ENCODE measurements around the gene KRT28.
"Not testable (repeated sequence)": the region's sequence is repeated elsewhere in the genome, so short reads cannot be mapped to it uniquely, and the experiment has no call there.

The KRT28 gene

GRCh38 chr17:40818343-40818732 is 18.6 kb upstream of the KRT28 start:
- no peak for DNase-seq

- DNase-seq = no peak
Observed at GRCh38 chr17:40817103-40817682, 17.4 kb upstream of the KRT28 start.

- no peak for DNase-seq
Observed at GRCh38 chr17:40816569-40816968, 16.8 kb upstream of the KRT28 start.

GRCh38 chr17:40815381-40815780 is 15.6 kb upstream of the KRT28 start:
- no peak for DNase-seq

GRCh38 chr17:40814657-40815056 is 14.9 kb upstream of the KRT28 start:
- not testable (repeated sequence) for DNase-seq

GRCh38 chr17:40813804-40814203 is 14.0 kb upstream of the KRT28 start:
- DNase-seq = no peak

GRCh38 chr17:40812639-40813038 is 12.9 kb upstream of the KRT28 start:
- DNase-seq = no peak

GRCh38 chr17:40810494-40810893 is 10.7 kb upstream of the KRT28 start:
- no peak for DNase-seq

- no peak for DNase-seq
Observed at GRCh38 chr17:40809721-40810421, 10.1 kb upstream of the KRT28 start.

- no peak for DNase-seq
Observed at GRCh38 chr17:40806131-40806530, 6.4 kb upstream of the KRT28 start.

- peak; percentile 19 for DNase-seq
Observed at GRCh38 chr17:40803617-40804082, 3.9 kb upstream of the KRT28 start.

GRCh38 chr17:40801157-40801556 is 1.4 kb upstream of the KRT28 start:
- no peak for DNase-seq

- DNase-seq = no peak
Observed at GRCh38 chr17:40800381-40800780, 622 bp upstream of the KRT28 start.

- no peak for DNase-seq
Observed at GRCh38 chr17:40796846-40797245, 2.9 kb downstream of the KRT28 start.

- DNase-seq = no peak
Observed at GRCh38 chr17:40795019-40795667, 4.6 kb downstream of the KRT28 start.

- no peak for DNase-seq
Observed at GRCh38 chr17:40794466-40794865, 5.3 kb downstream of the KRT28 start.

GRCh38 chr17:40793832-40794231 is 5.9 kb downstream of the KRT28 start:
- DNase-seq = no peak

GRCh38 chr17:40791787-40792436 is 7.8 kb downstream of the KRT28 start:
- DNase-seq = no peak

GRCh38 chr17:40791111-40791510 is 8.6 kb downstream of the KRT28 start:
- no peak for DNase-seq

- DNase-seq = no peak
Observed at GRCh38 chr17:40782450-40782849, 17.3 kb downstream of the KRT28 start, which contains the start of gene KRT27. KRT27 (minus strand) TSS chr17:40782550; CDS start chr17:40782493, 57 bp downstream.

- DNase-seq = no peak
Observed at GRCh38 chr17:40779181-40779909, 20.4 kb downstream of the KRT28 start.

GRCh38 chr17:40778461-40778860 is 21.3 kb downstream of the KRT28 start:
- no peak for DNase-seq

GRCh38 chr17:40777971-40778370 is 21.8 kb downstream of the KRT28 start:
- DNase-seq = no peak

Measured in NCI-H446 treated with DMSO at 0.1 percent for 48 hours (cell line).